ENCODE measurements around the gene TSHR.
A peak's percentile ranks its signal among the peaks of the same experiment; 100 is the strongest.
"Not testable (repeated sequence)": the region's sequence is repeated elsewhere in the genome, so short reads cannot be mapped to it uniquely, and the experiment has no call there.

Gene TSHR

GRCh38 chr14:80955416-80955941 lies at the start of gene TSHR:
TSHR (plus strand) TSS chr14:80955621; CDS start chr14:80955681, 60 bp downstream.
- TF ChIP-seq TOX (CRISPR knock-in tag; IDR thresholded peaks at IDR 0.05; ENCODE audit: borderline replicate concordance) (no peak), OSR1 (CRISPR knock-in tag; IDR thresholded peaks at IDR 0.05) (no peak), ISL1 (CRISPR knock-in tag; IDR thresholded peaks at IDR 0.05) (no peak), ARNTL (CRISPR knock-in tag; IDR thresholded peaks at IDR 0.05; ENCODE audit: borderline replicate concordance, low read depth) (no peak), CSRNP3 (CRISPR knock-in tag; IDR thresholded peaks at IDR 0.05) (no peak), PPARA (CRISPR knock-in tag; IDR thresholded peaks at IDR 0.05; ENCODE audit: borderline replicate concordance) (no peak)
- peak; percentile 22 for ATAC-seq

GRCh38 chr14:80906336-80906735 lies 49.1 kb upstream of the TSHR start:
- no peak for ATAC-seq

GRCh38 chr14:80906946-80907345 lies 48.5 kb upstream of the TSHR start:
- TF ChIP-seq TSHZ2 (CRISPR knock-in tag; IDR thresholded peaks at IDR 0.05) = no peak
- TF ChIP-seq TOX (CRISPR knock-in tag; IDR thresholded peaks at IDR 0.05; ENCODE audit: borderline replicate concordance) = no peak
- TF ChIP-seq POU6F1 (CRISPR knock-in tag; IDR thresholded peaks at IDR 0.05; ENCODE audit: borderline replicate concordance, low read depth) = no peak
- TF ChIP-seq CREB5 (CRISPR knock-in tag; IDR thresholded peaks at IDR 0.05; ENCODE audit: low read depth) = no peak
- no peak for TF ChIP-seq OSR1 (CRISPR knock-in tag; IDR thresholded peaks at IDR 0.05)
- TF ChIP-seq ZNF70 (CRISPR knock-in tag; IDR thresholded peaks at IDR 0.05) = no peak
- TF ChIP-seq CSDC2 (CRISPR knock-in tag; IDR thresholded peaks at IDR 0.05) = no peak

More at GRCh38 chr14:80906336-80906735, 49.1 kb upstream of the TSHR start:
- TF ChIP-seq CSDC2 (CRISPR knock-in tag; IDR thresholded peaks at IDR 0.05) = no peak
- no peak for TF ChIP-seq BACH2 (CRISPR knock-in tag; IDR thresholded peaks at IDR 0.05; ENCODE audit: borderline replicate concordance)
- TF ChIP-seq ZFP3 (CRISPR knock-in tag; IDR thresholded peaks at IDR 0.05) = no peak

GRCh38 chr14:80912013-80912412 lies 43.4 kb upstream of the TSHR start:
- not testable (repeated sequence) for ATAC-seq

More at GRCh38 chr14:80906946-80907345, 48.5 kb upstream of the TSHR start:
- peak; percentile 66 for ATAC-seq

GRCh38 chr14:80919622-80920021 lies 35.8 kb upstream of the TSHR start:
- ATAC-seq = no peak
- TF ChIP-seq PPARA (CRISPR knock-in tag; IDR thresholded peaks at IDR 0.05; ENCODE audit: borderline replicate concordance) (no peak), CSDC2 (CRISPR knock-in tag; IDR thresholded peaks at IDR 0.05) (no peak), POU6F1 (CRISPR knock-in tag; IDR thresholded peaks at IDR 0.05; ENCODE audit: borderline replicate concordance, low read depth) (no peak), RARB (CRISPR knock-in tag; IDR thresholded peaks at IDR 0.05) (no peak), OSR1 (CRISPR knock-in tag; IDR thresholded peaks at IDR 0.05) (no peak), TSHZ2 (CRISPR knock-in tag; IDR thresholded peaks at IDR 0.05) (no peak), ZFP30 (CRISPR knock-in tag; IDR thresholded peaks at IDR 0.05) (no peak), ZNF70 (CRISPR knock-in tag; IDR thresholded peaks at IDR 0.05) (no peak), ARNTL (CRISPR knock-in tag; IDR thresholded peaks at IDR 0.05; ENCODE audit: borderline replicate concordance, low read depth) (no peak), ZFP3 (CRISPR knock-in tag; IDR thresholded peaks at IDR 0.05) (no peak), TCF4 (CRISPR knock-in tag; IDR thresholded peaks at IDR 0.05; ENCODE audit: borderline replicate concordance) (no peak), GLIS3 (CRISPR knock-in tag; IDR thresholded peaks at IDR 0.05) (no peak), CREB5 (CRISPR knock-in tag; IDR thresholded peaks at IDR 0.05; ENCODE audit: low read depth) (no peak), ZNF8 (CRISPR knock-in tag; IDR thresholded peaks at IDR 0.05) (no peak), ZC3H10 (CRISPR knock-in tag; IDR thresholded peaks at IDR 0.05) (no peak), ISL1 (CRISPR knock-in tag; IDR thresholded peaks at IDR 0.05) (no peak), ZNF565 (CRISPR knock-in tag; conservative IDR thresholded peaks at IDR 0.05; ENCODE audit: low read depth) (no peak)

All from SK-N-SH treated with all-trans-retinoic acid at 6 μM for 48 hours (cell line).